ENCODE measurements around the gene ADAT2. TPM values are rescaled to one million over a fixed set of nuclear protein-coding genes. Genes with fewer than 3 reads are reported as not detected.

ADAT2 gene
- total and polyA plus RNA-seq, 2 of the 13 experiments (the other 11 are each of a cell fraction or from before 2014, with no cell fraction given), result 10.5 to 18.3 TPM

GRCh38 chr6:143390278-143390677, 60.2 kb downstream of the ADAT2 start:
- CTCF ChIA-PET (ENCODE audit: low intra/inter-chr PET ratio, low total read pairs), result no interaction called here

More at GRCh38 chr6:143390278-143390677, 60.2 kb downstream of the ADAT2 start:
- Histone ChIP-seq H3K79me2 (ENCODE audit: insufficient read depth, low read length) (no peaks in the 10 kb centered on the region), H4K20me1 (ENCODE audit: insufficient read depth, low read length) (no peaks in the 10 kb centered on the region), H3K36me3 (replicated peaks in 1 of 2; ENCODE audit: control insufficient read depth in 1 of 2, insufficient read depth in 2 of 2, low read length in 2 of 2) (no peaks in the 10 kb centered on the region), H3K27ac (ENCODE audit: extremely low read length, insufficient read depth, low read length) (no peak overlapping the region), H3K9ac (ENCODE audit: insufficient read depth, low read depth, low read length) (no peak overlapping the region), H2AFZ (ENCODE audit: low read length) (no peak overlapping the region), H3K9me3 (ENCODE audit: low read length) (no peaks in the 10 kb centered on the region), H3K4me2 (ENCODE audit: low read depth, low read length) (no peak overlapping the region), H3K27me3 (ENCODE audit: control insufficient read depth in 1 of 2, insufficient read depth in 2 of 2, low read length in 2 of 2) (no peaks in the 10 kb centered on the region; a peak in 2 of 5 replicates), H3K4me3 (replicated peaks in 1 of 3; ENCODE audit: insufficient read depth in 1 of 3, low read depth in 2 of 3, low read length in 3 of 3) (no peak overlapping the region), H3K4me1 (ENCODE audit: insufficient read depth, low read length) (peaks cover 13% of the 10 kb centered on the region)
- ATAC-seq (no peak), DNase-seq (ENCODE audit: low spot score) (no peak), FAIRE-seq (no peak)
- WGBS (ENCODE audit: low lambda C conversion rate), result 52% methylated on average over 3 of the region's 3 CpGs
- POLR2A ChIA-PET, result no interaction called here
- intact Hi-C loops (cut with micrococcal nuclease; ENCODE audit: unreplicated experiment), result loop anchor here (10.0 kb wide), 1 partner anchor 445 kb away; the partner anchor contains the start of gene HIVEP2
- no peak for TF ChIP-seq ZBTB46 (CRISPR knock-in tag; IDR thresholded peaks at IDR 0.05; ENCODE audit: borderline replicate concordance)
- no peak for TF ChIP-seq MAFF (IDR thresholded peaks at IDR 0.05; ENCODE audit: low read depth, low read length)
- no peak for TF ChIP-seq ZNF441 (CRISPR knock-in tag; IDR thresholded peaks at IDR 0.05; ENCODE audit: borderline replicate concordance)
- no peak for TF ChIP-seq ZNF563 (CRISPR knock-in tag; IDR thresholded peaks at IDR 0.05)
- no peak for TF ChIP-seq ZBTB34 (CRISPR knock-in tag; IDR thresholded peaks at IDR 0.05)
- in situ Hi-C loops (cut with HindIII; ENCODE audit: extremely low pct_ligation_motif_present, low pct_unique_long_range_greater_than_20kb), result no loop called here
- no TSS peak for BruUV-seq (replicated peaks)
